ENCODE results near the gene SNX10.

The SNX10 gene

GRCh38 chr7:26404189-26404996 lies 112.7 kb downstream of the SNX10 start:
- no peak for DNase-seq (ENCODE audit: low read depth)

- no peak for DNase-seq (ENCODE audit: low read depth)
Measured at GRCh38 chr7:26406433-26406832, 114.8 kb downstream of the SNX10 start.

DNA sequence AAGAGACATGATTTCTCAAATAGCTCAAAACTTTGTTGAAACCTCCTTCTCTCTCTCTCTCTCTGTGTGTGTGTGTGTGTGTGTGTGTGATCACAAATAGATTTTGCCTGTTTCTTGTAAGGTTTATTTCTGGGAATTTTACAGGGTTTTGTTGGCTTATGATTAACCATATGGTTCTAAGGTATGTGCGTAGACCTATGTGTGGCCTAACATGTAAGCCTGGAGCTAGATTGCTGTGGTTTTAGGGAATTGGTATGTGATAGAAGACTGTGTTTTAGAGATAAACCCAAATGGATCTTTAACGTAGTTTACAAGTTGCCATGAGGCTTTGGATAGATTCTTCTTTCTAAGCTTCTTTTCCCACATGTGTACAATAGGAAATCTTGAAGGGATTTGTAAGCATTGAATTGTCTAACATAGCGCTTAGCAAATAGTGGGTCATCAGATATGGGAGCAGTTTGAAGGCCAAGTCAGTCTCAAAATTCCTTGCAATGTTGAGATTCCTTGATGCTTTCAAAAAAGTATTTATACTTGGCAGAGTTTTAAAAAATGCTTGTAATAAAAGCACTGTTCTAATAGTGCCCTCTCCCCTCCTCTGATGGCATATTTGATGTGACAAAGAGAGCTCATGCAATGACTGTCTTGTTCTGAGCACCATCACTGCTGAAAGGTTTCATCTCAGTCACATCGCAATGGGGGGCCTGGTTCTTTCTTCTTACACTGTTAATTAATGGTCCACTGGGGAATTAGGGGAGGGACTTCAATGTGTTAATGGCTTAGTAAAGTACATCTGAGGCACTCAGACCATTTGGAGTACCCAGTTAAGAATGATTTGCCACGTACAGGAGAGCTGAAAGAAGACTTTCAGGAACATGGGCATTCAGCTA lies 118.2 kb downstream of the SNX10 start:
- DNase-seq (ENCODE audit: low read depth) = no peak

- no peak for DNase-seq (ENCODE audit: low read depth)
Measured at GRCh38 chr7:26413007-26413691, 121.5 kb downstream of the SNX10 start.

- no peak for DNase-seq (ENCODE audit: low read depth)
Measured at GRCh38 chr7:26416004-26416403, 124.3 kb downstream of the SNX10 start.

GRCh38 chr7:26417911-26418413 lies 126.3 kb downstream of the SNX10 start:
- DNase-seq (ENCODE audit: low read depth) = no peak

GRCh38 chr7:26419198-26419597 lies 127.5 kb downstream of the SNX10 start:
- DNase-seq (ENCODE audit: low read depth) = no peak

DNA sequence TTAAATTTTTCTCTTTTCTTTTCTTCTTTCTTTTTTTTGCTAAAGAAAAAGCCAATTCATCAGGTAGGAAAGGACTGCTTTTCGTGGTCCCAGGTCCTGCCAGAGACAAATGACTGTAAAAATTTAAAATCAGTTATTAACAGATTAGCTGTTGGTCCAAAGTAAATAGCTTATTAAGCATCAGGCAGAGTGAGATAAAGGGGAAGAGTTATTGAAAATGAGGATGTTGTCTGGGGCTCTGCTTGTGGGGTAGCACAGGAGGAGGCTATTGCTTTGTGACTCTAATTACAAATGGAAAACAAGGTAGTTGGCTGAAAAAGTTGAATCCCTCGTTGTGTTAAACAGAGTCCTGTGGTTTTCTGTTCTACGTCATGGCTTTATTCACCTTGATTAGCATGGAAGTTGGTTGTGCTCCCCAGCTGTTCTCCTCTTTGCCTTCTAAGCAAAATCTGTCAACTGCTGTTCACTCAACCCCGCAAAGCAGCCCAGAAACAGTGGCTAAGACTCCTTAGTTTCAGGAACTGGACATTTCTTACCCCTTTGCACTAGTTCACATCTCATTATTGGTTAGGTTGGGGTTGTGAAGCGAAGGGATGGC lies 128.9 kb downstream of the SNX10 start:
- DNase-seq (ENCODE audit: low read depth) = no peak

DNA sequence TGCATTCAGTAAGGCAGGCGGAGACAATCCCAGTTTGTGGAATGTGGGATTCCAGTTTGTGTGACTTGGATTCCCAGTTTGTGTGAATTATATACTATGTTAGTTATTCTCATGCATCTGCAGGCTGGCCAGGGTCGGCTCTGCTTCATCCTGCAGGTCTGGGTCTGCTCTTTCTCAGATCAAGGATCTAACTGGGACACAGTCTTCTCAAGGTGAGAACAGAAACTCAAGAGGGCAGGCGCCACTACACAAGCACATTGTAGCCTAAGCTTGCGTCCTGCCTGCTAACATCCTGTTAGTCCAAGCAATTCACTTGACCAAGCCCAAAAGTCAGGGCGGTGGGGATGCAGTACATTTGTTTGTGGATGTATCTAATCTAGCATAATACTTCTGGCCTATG lies 131.1 kb downstream of the SNX10 start:
- DNase-seq (ENCODE audit: low read depth) = no peak

DNA sequence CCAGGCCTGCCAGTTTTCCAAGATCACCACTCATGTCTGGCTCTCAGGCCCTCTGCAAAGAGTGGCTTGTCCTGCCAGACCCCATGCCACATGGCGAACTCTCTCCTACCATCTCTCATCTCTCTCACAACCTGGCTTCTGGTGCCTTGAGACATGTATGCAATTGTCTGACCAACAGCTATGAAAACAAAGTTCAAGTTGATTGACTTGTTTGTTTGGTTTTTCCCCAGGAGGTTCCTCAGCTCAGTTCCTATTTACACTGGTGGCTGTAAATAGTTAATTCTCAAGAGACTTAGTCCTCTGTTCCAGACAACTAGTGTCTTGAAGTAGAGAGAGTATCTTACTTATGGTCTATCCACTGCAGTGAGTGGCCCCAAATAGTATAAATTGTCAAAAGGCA lies 131.8 kb downstream of the SNX10 start:
- no peak for DNase-seq (ENCODE audit: low read depth)
